H1 (cell line): Measurements from ENCODE around the gene ME3. TPM values are rescaled to one million over a fixed set of nuclear protein-coding genes. Genes with fewer than 3 reads are reported as not detected.

Experiments used
- CTCF ChIA-PET: fragments of 300-600 bp; sonication (Branson Sonifier 250); formaldehyde crosslinking; loops from one replicate; lab custom pipeline; 2021; ENCODE audit not compliant: partially characterized antibody; lab: Charles Lee
- POLR2A ChIA-PET: fragments of 300-600 bp; sonication (Branson Sonifier 250); formaldehyde crosslinking; loops from one replicate; lab custom pipeline; 2021; ENCODE audit warnings: inconsistent platforms; ENCODE audit not compliant: partially characterized antibody; lab: Charles Lee
- DNase-seq, 2 experiments: peaks; one replicate each; pipeline versions ENCODE4 v3.0.0 to v3.0.0-alpha.2; 2010 to 2022; ENCODE audit warnings: low spot score in 2 of 2, low read depth in 1 of 2, mixed read lengths in 1 of 2
- FAIRE-seq: peaks from 2 replicates; lab custom pipeline; 2011; peaks lifted over from hg19 to GRCh38; lab: Jason Lieb, UNC
- H2AFZ ChIP-seq: 2 replicates; pipeline ENCODE4 v1.8.1; 2012; ENCODE audit warnings: low read length, inconsistent platforms
- H2AK5ac ChIP-seq: 2 replicates; pipeline ENCODE4 v1.6.1; 2013; ENCODE audit warnings: low read depth, low read length
- H2BK120ac ChIP-seq: replicated peaks from 2 replicates; pipeline ENCODE3; 2013; ENCODE audit warnings: low read depth, low read length, inconsistent platforms
- H2BK12ac ChIP-seq: 2 replicates; pipeline ENCODE4 v1.6.1; 2013; ENCODE audit warnings: low read depth, low read length
- H2BK15ac ChIP-seq: 2 replicates; pipeline ENCODE4 v1.6.1; 2013; ENCODE audit warnings: low read length
- H2BK20ac ChIP-seq: 2 replicates; pipeline ENCODE4 v1.6.1; 2013; ENCODE audit warnings: low read length
- H2BK5ac ChIP-seq: 2 replicates; pipeline ENCODE4 v1.6.1; 2013; ENCODE audit warnings: low read depth, low read length
- H3K14ac ChIP-seq: 2 replicates; pipeline ENCODE4 v1.6.1; 2013; ENCODE audit warnings: inconsistent platforms; ENCODE audit not compliant: insufficient read length
- H3K18ac ChIP-seq: 2 replicates; pipeline ENCODE4 v1.6.1; 2013; ENCODE audit warnings: low read length; ENCODE audit errors: extremely low read depth
- H3K23ac ChIP-seq: 2 replicates; pipeline ENCODE4 v1.6.1; 2013; ENCODE audit warnings: inconsistent platforms; ENCODE audit not compliant: insufficient read length
- H3K23me2 ChIP-seq: 2 replicates; pipeline ENCODE4 v1.6.1; 2013; ENCODE audit warnings: low read depth, low read length
- H3K27ac ChIP-seq: 2 replicates; pipeline ENCODE4 v1.6.1; 2011; ENCODE audit warnings: low read depth, low read length, inconsistent platforms
- H3K27me3 ChIP-seq, 4 experiments: replicated peaks in 1 of 4; 1 replicate in 1 of 4; 2 replicates in 3 of 4; pipeline versions ENCODE4 v1.6.1 to v1.8.1; 2011 to 2013; ENCODE audit warnings: low read length in 3 of 4, mild to moderate bottlenecking in 3 of 4, inconsistent platforms in 2 of 4, mixed read lengths in 2 of 4, moderate library complexity in 1 of 4; ENCODE audit not compliant: control insufficient read depth in 3 of 4, insufficient read depth in 3 of 4; ENCODE audit errors: extremely low read depth in 1 of 4
- H3K36me3 ChIP-seq, 4 experiments: 2 replicates each; pipeline versions ENCODE4 v1.6.1 to v1.8.1; 2011 to 2013; ENCODE audit warnings: mild to moderate bottlenecking in 4 of 4, low read length in 3 of 4, moderate library complexity in 2 of 4, control low read depth in 1 of 4, inconsistent platforms in 1 of 4; ENCODE audit not compliant: insufficient read depth in 4 of 4, control insufficient read depth in 2 of 4
- H3K4ac ChIP-seq: replicated peaks from 2 replicates; pipeline ENCODE3; 2013; ENCODE audit warnings: low read length, low read depth, mixed read lengths, inconsistent platforms; ENCODE audit not compliant: insufficient read length
- H3K4me1 ChIP-seq, 4 experiments: replicated peaks in 1 of 4; 1 replicate in 1 of 4; 2 replicates in 3 of 4; pipeline versions ENCODE4 v1.6.1 to v1.8.1; 2011 to 2013; ENCODE audit warnings: low read length in 3 of 4, inconsistent platforms in 2 of 4, mixed read lengths in 1 of 4; ENCODE audit not compliant: insufficient read depth in 4 of 4, control insufficient read depth in 3 of 4
- H3K4me2 ChIP-seq, 2 experiments: 2 replicates each; pipeline versions ENCODE4 v1.6.1 to v1.8.1; 2011 to 2013; ENCODE audit warnings: low read depth in 2 of 2, low read length in 2 of 2, control low read depth in 1 of 2, inconsistent platforms in 1 of 2, mild to moderate bottlenecking in 1 of 2; ENCODE audit not compliant: insufficient read depth in 1 of 2
- H3K4me3 ChIP-seq, 4 experiments: fragments of 200-600, 300-600 bp in 1 of 4; sonication (generic), shearing (Covaris generic), sonication (Bioruptor Twin) in 1 of 4; 2 replicates each; pipeline versions ENCODE4 v1.5.1 to v1.8.1; 2011 to 2016; ENCODE audit warnings: low read length in 4 of 4, low read depth in 3 of 4, control low read depth in 2 of 4, inconsistent platforms in 2 of 4, mild to moderate bottlenecking in 2 of 4, mixed read lengths in 1 of 4, moderate library complexity in 1 of 4; ENCODE audit not compliant: insufficient read depth in 2 of 4; ENCODE audit errors: extremely low read depth in 1 of 4
- H3K56ac ChIP-seq: replicated peaks from 2 replicates; pipeline ENCODE3; 2013; ENCODE audit warnings: low read depth, mild to moderate bottlenecking, mixed read lengths, low read length, inconsistent platforms; ENCODE audit not compliant: insufficient read length
- H3K79me1 ChIP-seq: 2 replicates; pipeline ENCODE4 v1.6.1; 2013; ENCODE audit warnings: low read depth, low read length, control low read depth
- H3K79me2 ChIP-seq, 2 experiments: 2 replicates each; pipeline versions ENCODE4 v1.6.1 to v1.8.1; 2012 to 2013; ENCODE audit warnings: low read length in 2 of 2, mild to moderate bottlenecking in 2 of 2, inconsistent platforms in 1 of 2; ENCODE audit not compliant: insufficient read depth in 2 of 2, control insufficient read depth in 1 of 2
- H3K9ac ChIP-seq, 4 experiments: replicated peaks in 1 of 4; 1 replicate in 1 of 4; 2 replicates in 3 of 4; pipeline versions ENCODE4 v1.6.1 to v1.8.1; 2011 to 2013; ENCODE audit warnings: low read depth in 3 of 4, low read length in 3 of 4, control low read depth in 2 of 4, mild to moderate bottlenecking in 2 of 4, moderate library complexity in 2 of 4, inconsistent platforms in 1 of 4; ENCODE audit errors: extremely low read depth in 1 of 4
- H3K9me3 ChIP-seq, 2 experiments: 2 replicates each; pipeline versions ENCODE4 v1.6.1 to v1.8.1; 2012 to 2013; ENCODE audit warnings: mild to moderate bottlenecking in 2 of 2, moderate library complexity in 2 of 2, control low read depth in 1 of 2, inconsistent platforms in 1 of 2, low read depth in 1 of 2, low read length in 1 of 2, mixed read lengths in 1 of 2; ENCODE audit not compliant: insufficient read depth in 2 of 2
- H4K20me1 ChIP-seq, 2 experiments: replicated peaks in 1 of 2; 2 replicates each; pipeline versions ENCODE3 to v1.8.1; 2011 to 2013; ENCODE audit warnings: inconsistent platforms in 2 of 2, low read length in 2 of 2, mild to moderate bottlenecking in 1 of 2; ENCODE audit not compliant: insufficient read depth in 2 of 2, control insufficient read depth in 1 of 2
- H4K5ac ChIP-seq: 2 replicates; pipeline ENCODE4 v1.6.1; 2013; ENCODE audit warnings: low read length, low read depth, mixed read lengths, inconsistent platforms; ENCODE audit not compliant: insufficient read length
- H4K8ac ChIP-seq: 2 replicates; pipeline ENCODE4 v1.8.0; 2013; ENCODE audit warnings: mild to moderate bottlenecking, moderate library complexity, low read length, inconsistent platforms; ENCODE audit not compliant: insufficient read depth; ENCODE audit errors: extremely low read depth
- H4K91ac ChIP-seq: replicated peaks from 2 replicates; pipeline ENCODE3; 2013; ENCODE audit warnings: low read length, mixed read lengths, inconsistent platforms; ENCODE audit not compliant: insufficient read length
- RFX5 ChIP-seq: IDR thresholded peaks from 2 replicates; pipeline ENCODE4 v1.6.1; 2011; ENCODE audit warnings: low read depth, low read length, improper control_type of control experiment, borderline replicate concordance
- YY1 ChIP-seq: IDR thresholded peaks from 2 replicates; pipeline ENCODE4 v1.6.1; 2011; ENCODE audit warnings: low read depth, mild to moderate bottlenecking, low read length
- WGBS, 2 experiments: shearing (Covaris generic) in 1 of 2; methylation state at CpG; one replicate each; pipeline versions ENCODE4 v1.1.6 to v1.1.7; 2013 to 2015; ENCODE audit warnings: low lambda C conversion rate in 2 of 2, mixed read lengths in 2 of 2, inconsistent platforms in 1 of 2, low coverage in 1 of 2, missing lambda C conversion rate in 1 of 2; ENCODE audit not compliant: insufficient replicate concordance in 2 of 2, insufficient coverage in 1 of 2, insufficient read length in 1 of 2; ENCODE audit errors: extremely low coverage in 1 of 2, missing lambda C conversion rate in 1 of 2; 5-methylcytosine and 5-hydroxymethylcytosine counted together
- polyA plus RNA-seq, 7 experiments: library from polyadenylated mRNA; depleted of rRNA in 3 of 7; stranded (reverse) in 5 of 7; unstranded in 2 of 7; fragments of >200 nt in 5 of 7; fragments of 200-250 nt in 2 of 7; gene quantifications; 1 replicate in 5 of 7; 2 replicates in 1 of 7; 4 replicates in 1 of 7; pipeline versions ENCODE4 v1.2.1 to v1.2.3, GENCODE V29; 2011 to 2013; ENCODE audit warnings: missing spikeins in 2 of 7, mixed read lengths in 2 of 7
- total RNA-seq: library from RNA; stranded (reverse); fragmentation: NEBNext Ultra II Directional; extraction: Animal tissue kit (Norgen Biotek cat#: 25700); gene quantifications from 2 replicates; pipeline ENCODE4 v1.2.1, GENCODE V29; 2021

ME3 gene
- total and polyA plus RNA-seq, 2 of the 8 experiments (the other 6 are each of a cell fraction or from before 2014, with no cell fraction given) = 1.5 to 2.8 TPM

DNA sequence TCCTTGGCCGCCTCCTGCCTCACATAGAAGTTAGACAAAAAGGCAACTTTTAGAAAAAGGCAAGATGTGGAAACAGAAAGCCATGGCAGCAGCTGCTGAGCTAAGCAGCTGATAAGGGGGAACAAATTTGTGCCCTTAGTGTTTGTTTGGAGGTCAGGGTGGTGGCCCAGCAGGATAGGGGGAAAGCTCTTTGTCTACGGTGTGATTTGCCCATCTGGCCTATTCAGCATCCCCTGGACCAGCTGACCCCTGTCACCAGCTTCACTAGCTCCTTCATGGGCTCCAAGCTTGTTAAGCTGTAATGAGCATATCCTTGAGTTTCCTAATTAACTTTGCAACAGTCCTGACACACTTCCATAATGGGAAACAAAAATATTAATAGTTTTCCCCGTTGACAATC, 5.9 kb upstream of the ME3 start:
- Histone ChIP-seq H2BK12ac (no peak overlapping the region), H3K23ac (no peak overlapping the region), H2BK5ac (no peak overlapping the region), H3K4me1 (peaks cover 0 to 10% (median 5%) of the 10 kb centered on the region in 4 experiments; a peak in 3 of 7 replicates), H3K27ac (no peak overlapping the region), H4K20me1 (no peaks in the 10 kb centered on the region), H3K14ac (no peak overlapping the region), H3K4ac (no peak overlapping the region), H4K8ac (no peak overlapping the region), H4K91ac (no peak overlapping the region), H3K79me1 (no peaks in the 10 kb centered on the region), H2AK5ac (no peak overlapping the region), H3K79me2 (no peaks in the 10 kb centered on the region), H3K56ac (no peak overlapping the region), H4K5ac (no peak overlapping the region), H2BK20ac (no peak overlapping the region), H3K36me3 (no peaks in the 10 kb centered on the region), H3K23me2 (no peaks in the 10 kb centered on the region), H3K27me3 (peaks cover 0 to 5% (median under 1%) of the 10 kb centered on the region in 4 experiments; a peak in 4 of 7 replicates), H3K9me3 (no peaks in the 10 kb centered on the region), H2BK15ac (no peak overlapping the region), H2AFZ (no peak overlapping the region), H3K4me2 (peak overlapping the region in 1 of 2 experiments; percentile 32; a peak in 1 of 4 replicates), H3K4me3 (no peak overlapping the region), H2BK120ac (no peak overlapping the region), H3K9ac (no peak overlapping the region), H3K18ac (no peak overlapping the region)
- TF ChIP-seq RFX5 (no peak), YY1 (no peak)
- ChIA-PET POLR2A (no interaction called here), CTCF (interaction anchor here (0.9 to 2.4 kb wide), 12 partner anchors 9 to 223 kb away, joined by 3 to 10 read pairs (median 4); partner anchors contain the start of gene PRSS23)
- 73% methylated on average over 3 of the region's 3 CpGs; no CpG with 5 or more reads in 1 of the 2 experiments for WGBS, 2 experiments
- DNase-seq (no peak), FAIRE-seq (no peak)
